Activated CD4-positive, CD25-positive, alpha-beta regulatory T cell treated with anti-CD3 and anti-CD28 coated beads, Interleukin-2, amount 50 U/mL, for 72 hours (primary cell): ENCODE data around the gene KCNQ5.

Source experiments
- DNase-seq: peaks from one replicate; pipeline ENCODE4 v3.0.0; 2021

KCNQ5 gene

DNA sequence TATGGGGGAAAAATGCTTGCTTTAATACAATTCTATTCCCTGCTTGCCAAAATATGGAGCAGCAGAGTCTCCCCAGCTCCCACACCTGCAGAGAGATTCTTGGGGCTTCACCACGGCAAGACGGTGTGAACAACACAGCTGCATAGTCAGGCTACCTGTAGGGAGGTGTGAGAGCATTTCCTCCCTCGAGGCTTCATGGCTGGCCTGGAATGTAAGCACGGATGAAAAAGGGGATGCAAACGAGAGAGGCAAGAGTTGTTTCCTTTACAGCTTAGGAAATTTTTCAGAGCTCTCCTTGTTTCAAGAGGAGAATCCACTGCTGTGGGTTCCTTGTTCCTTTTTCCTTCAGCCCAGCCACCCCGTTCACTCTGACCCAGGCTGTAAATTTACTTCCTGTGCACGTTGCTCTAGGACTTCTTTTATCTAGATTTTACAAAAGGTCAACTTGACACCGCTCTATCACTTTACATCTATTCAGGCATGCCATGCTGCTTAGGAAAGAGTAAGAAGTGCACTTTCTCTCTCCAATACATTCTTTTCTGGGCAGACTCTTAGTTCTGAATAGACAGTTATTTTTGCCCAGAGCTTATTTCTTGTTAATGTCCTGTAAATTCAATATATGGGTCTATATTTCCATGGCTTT is 406.4 kb downstream of the KCNQ5 start:
- no peak for DNase-seq

- DNase-seq = no peak
These were observed 407.1 kb downstream of the KCNQ5 start for GRCh38 chr6:73028893-73029450.

- DNase-seq = no peak
These were observed 408.4 kb downstream of the KCNQ5 start for GRCh38 chr6:73030257-73030656.

DNA sequence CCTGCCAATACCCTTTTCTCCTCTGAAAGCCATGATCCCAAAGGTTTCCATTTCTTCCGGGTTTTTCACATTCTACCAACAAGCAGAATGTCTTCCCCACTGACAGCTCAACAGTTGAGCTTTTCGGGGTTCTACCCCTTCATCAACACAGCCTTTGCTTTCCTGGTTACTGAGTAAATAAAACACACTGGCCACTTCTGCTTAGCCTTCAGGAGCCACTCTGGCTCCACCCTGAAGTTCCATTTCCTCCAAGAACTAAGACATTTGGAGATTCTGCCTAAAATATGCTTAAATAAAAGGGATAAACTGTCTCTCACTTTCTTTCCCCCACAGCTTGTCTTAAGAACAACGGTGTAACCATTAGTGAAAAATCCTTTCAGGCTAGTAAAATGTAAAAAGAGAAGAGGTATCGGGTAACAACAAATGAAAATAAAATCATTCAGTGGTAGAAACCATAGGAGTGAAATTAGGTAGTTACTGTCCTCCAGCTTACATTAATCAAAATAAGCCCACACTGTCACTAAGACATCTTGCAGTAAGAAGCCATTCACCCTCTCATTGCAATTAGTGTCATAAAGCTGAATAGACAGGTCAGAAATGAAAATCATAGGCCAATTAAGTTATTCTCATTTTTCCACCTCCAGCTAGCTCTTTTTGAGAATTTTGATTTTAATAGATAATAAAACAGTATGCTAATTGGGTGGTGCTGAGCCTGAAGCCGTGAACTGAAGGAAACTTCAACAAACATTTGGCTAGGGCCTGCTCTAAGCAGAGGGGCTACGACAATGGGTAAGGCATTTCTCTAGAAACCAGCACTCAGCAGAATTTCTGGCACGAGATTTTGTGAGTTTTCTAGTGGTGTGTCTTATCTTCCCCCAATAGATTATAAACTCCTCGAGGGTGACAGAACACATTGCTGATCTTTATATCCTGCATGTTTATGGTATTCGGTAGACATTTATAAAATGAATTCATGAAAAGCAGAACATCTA is 409.2 kb downstream of the KCNQ5 start:
- DNase-seq = no peak

GRCh38 chr6:73032586-73032985 is 410.7 kb downstream of the KCNQ5 start:
- DNase-seq = no peak

DNA sequence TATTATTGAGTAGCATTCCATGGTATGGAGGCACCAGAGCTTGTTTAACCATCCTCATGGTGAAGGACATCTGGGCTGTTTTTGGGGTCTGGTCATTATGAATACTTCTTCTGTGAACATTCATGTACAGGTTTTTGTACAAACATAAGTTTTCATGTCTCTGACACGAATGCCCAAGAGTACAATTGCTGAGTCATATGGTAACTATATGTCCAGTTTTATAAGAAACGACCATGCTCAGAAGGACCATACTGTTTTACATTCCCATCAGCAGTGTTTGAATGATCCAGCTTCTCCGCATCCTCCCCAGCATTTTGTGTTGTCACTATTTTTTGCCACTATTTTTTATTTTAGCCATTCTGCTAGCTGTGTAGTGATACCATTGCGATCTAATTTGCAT is 414.8 kb downstream of the KCNQ5 start:
- no peak for DNase-seq

- no peak for DNase-seq
These were observed 419.2 kb downstream of the KCNQ5 start for GRCh38 chr6:73041051-73041450.

DNA sequence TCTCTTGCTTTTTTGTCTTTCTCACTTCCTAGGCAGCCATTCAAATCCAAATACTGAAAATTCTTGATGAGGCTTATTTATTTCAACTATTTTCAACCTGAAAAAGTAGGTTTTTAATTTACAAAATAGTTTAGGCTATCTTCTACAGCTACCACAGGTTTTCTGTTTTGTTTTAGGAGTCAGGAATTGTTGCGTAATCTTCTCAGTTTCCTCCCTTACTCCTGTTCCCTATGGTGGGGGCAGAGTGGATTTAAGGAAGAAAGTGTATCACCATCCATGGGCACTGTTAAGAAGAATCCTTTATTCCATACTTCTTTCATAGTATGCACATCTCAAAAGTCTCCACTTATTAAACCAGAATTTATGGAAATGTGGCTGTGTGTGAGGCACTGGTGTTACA is 421.0 kb downstream of the KCNQ5 start:
- DNase-seq = no peak

DNA sequence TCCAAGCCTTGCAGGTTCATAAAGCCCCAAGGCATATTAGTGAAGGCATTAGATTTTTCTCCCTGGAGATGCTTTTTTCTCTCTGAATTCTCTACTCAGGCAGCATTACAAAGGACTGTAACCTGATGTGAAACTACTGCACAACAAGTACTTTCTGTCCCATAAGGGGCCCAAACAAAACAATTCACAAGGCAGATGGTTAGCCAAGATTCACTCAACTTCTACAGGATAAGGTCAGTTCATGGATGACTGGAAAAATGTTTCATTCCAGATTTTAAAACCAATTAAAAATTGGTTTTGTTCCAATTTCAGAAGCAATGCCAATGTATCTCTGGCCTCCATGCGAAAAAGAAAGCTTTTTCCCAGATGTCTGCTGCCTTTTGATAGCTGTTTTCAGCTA is 421.6 kb downstream of the KCNQ5 start:
- DNase-seq = no peak

DNA sequence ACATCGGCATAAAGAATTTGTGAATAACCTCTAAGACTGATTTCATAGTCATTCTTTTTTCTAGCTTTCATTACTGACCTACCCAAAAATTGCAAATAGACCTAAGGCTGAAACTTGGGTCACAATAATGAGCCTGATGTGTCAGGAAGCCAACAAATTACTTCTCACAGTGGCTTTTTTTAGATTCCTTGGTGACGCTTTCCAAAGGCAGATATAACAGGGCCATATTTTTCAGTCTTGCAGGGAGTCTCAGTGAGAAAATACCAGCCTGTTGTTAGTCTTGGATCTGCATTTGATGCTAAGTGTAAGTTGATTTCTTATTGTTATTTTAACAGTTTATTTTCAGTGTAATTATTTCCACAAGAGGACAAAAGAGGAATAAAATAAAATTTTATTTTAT is 423.7 kb downstream of the KCNQ5 start:
- DNase-seq = no peak

- no peak for DNase-seq
These were observed 425.9 kb downstream of the KCNQ5 start for GRCh38 chr6:73047801-73048200.

DNA sequence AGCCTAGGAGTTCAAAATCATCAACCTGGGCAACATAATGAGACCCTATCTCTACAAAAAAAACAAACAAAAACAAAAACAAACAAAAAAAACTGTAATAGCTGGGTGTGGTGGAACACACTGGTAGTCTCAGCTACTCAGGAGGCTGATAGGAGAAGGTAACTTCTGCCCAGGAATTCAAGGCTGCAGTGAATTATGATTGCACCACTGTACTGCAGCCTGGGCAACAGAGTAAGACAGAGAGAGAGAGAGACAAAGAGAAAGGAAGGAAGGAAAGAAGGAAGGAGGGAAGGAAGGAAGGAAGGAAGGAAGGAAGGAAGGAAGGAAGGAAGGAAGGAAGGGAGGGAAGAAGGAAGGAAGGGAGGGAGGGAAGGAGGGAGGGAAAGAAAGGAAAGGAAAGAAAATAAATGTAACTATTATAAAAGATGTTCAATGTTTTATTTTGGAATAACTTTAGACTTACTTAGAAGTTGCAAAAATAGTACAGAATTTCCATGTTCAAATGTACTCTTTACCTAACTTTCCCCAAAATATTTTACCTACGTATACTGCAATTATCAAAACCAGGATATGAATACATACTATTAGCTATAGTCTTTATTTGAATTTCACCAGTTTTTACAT is 428.2 kb downstream of the KCNQ5 start:
- no peak for DNase-seq

DNA sequence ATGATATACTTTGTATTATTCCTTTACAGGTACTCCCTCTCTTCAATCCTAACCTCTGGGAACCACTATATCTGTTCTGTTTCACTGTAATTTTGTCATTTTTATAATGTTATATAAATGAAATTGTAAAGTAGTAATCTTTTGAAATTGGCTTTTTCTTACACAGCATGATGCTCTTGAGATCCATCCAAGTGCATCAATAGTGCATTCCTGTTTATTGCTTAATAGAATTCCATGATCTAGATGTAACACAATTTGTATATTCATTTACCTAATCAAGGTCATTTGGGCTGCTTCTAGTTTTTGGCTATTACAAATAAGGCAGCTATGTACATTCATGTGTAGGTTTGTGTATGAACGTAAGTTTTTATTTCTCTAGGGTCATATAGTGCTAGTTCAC is 428.8 kb downstream of the KCNQ5 start:
- DNase-seq = no peak

DNA sequence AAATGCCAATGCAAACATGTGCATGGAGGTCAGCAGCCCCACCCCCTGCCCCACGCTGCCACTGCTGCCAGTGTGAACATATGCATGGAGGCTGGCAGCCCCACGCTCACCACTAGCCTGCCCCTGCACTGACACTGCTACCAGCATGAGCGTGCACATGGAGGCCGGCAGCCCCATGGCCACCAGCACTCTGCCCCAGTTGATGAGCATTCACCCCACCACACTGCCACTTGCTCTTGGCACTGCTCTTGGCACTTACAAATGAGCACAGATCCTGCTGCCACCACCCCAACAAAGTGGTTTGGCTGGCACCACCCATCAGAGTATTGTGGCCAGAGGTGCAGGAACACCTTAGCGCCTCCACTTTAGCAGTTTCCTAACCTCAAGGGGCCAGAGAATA is 429.3 kb downstream of the KCNQ5 start:
- no peak for DNase-seq

DNA sequence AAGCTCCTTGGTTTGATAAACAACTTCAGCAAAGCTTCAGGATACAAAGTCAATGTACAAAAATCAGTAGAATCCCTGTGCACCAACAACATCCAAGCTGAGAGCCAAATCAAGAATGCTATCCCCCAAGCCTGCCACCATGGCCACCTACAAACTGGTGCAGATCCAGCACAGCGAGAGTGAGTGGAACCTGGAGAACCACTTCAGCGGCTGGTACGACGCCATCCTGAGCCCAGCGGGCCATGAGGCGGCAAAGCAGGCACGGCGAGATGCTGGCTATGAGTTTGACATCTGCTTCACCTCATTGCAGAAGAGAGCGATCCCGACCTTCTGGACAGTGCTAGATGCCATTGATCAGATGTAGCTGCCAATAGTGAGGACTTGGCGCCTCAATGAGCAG is 433.1 kb downstream of the KCNQ5 start:
- no peak for DNase-seq

DNA sequence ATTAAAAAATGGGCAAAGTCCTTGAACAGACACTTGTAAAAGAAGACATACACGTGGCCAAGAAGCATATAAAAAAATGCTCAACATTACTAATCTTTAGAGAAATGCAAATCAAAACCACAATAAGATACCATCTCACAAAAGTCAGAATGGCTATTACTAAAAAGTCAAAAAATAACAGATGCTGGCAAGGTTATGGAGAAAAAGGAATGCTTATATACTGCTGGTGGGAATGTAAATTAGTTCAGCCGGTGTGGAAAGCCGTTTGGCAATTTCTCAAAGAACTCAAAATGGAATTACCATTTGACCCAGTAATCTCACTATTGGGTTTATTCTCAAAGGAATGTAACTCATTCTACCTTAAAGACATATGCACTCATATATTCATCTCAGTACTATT is 436.9 kb downstream of the KCNQ5 start:
- no peak for DNase-seq

DNA sequence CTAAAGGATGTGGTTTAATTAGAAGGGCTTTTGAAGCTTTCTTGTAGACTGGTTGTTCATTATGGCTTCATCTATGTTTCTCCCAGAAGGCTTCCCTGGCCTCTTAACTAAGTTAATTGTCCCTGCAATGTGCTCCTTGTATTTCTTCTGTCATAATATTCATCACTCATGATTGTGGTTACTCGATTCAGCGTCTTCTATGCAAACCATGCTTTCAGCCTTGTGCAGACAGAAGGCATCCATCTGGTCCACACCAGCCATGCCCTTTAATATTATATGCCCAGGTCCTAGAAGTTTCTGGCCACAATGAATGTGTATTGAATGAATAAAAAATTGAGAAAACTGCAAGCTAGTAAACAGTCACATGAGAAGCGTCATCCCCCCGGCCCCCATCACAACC is 440.3 kb downstream of the KCNQ5 start:
- no peak for DNase-seq

DNA sequence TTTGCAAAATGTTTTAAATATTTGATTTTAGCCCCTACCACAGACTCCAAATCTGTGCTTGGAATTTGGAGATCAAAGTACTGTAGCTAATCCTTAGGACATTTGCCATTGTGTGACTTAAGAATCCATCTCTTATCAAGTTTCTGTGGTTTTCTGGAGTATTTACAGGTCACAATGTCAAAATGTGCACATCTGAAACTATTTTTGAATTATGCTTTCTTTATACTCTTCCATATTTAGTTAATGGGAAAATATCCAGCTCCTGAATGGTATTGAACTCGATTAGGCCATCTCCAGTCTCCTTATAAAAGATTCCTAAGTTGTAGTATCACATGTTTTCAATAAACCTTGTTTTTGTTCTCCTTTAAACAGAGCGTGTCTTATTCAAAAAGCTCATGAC is 441.0 kb downstream of the KCNQ5 start:
- DNase-seq = no peak

GRCh38 chr6:73064266-73064665 is 442.4 kb downstream of the KCNQ5 start:
- no peak for DNase-seq

DNA sequence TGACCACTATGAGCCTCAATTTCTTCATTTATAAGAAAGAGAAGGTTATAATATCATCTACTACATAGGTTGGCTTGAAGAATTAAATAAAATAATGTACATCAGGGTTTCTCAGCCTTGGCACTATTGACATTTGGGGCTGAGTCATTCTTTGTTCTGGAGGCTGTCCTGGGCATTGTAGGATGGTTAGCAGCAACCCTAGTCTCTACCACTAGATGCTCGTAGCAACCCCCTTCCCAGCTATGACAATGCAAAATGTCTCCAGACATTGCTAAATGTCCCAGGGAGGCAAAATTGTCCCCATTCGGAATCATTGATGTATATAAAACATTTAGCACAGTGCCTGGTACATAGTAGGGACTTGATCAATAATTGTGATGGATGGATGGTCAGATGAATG is 451.4 kb downstream of the KCNQ5 start:
- DNase-seq = no peak

DNA sequence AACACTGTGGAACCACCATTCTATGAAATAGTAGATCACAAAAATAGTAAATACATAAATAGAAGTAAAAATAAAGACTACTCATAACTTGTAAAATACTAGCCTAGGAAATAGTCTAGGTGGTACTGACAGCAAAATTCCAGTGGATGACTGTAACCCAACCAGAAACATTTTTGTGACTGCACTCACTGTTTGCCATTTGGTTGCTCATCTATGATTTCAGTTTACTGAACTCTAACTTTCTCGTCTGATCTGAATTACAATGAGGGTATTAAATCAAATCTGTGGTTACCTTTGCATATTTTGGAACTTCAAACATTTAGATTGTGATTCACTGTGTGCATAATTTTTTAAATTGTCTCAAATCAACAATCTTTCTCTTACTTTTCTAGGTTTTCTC is 452.3 kb downstream of the KCNQ5 start:
- no peak for DNase-seq

- DNase-seq = no peak
These were observed 454.5 kb downstream of the KCNQ5 start for GRCh38 chr6:73076211-73076954.

GRCh38 chr6:73078333-73078862 is 456.5 kb downstream of the KCNQ5 start:
- DNase-seq = no peak
